ENCODE data around the gene AHRR.
A peak's percentile ranks its signal among the peaks of the same experiment; 100 is the strongest.
"Not testable (repeated sequence)": the region's sequence is repeated elsewhere in the genome, so short reads cannot be mapped to it uniquely, and the experiment has no call there.

The AHRR gene

GRCh38 chr5:411728-412127 is 90.2 kb downstream of the AHRR start:
- TF ChIP-seq, protein P1, sequence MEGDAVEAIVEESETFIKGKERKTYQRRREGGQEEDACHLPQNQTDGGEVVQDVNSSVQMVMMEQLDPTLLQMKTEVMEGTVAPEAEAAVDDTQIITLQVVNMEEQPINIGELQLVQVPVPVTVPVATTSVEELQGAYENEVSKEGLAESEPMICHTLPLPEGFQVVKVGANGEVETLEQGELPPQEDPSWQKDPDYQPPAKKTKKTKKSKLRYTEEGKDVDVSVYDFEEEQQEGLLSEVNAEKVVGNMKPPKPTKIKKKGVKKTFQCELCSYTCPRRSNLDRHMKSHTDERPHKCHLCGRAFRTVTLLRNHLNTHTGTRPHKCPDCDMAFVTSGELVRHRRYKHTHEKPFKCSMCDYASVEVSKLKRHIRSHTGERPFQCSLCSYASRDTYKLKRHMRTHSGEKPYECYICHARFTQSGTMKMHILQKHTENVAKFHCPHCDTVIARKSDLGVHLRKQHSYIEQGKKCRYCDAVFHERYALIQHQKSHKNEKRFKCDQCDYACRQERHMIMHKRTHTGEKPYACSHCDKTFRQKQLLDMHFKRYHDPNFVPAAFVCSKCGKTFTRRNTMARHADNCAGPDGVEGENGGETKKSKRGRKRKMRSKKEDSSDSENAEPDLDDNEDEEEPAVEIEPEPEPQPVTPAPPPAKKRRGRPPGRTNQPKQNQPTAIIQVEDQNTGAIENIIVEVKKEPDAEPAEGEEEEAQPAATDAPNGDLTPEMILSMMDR (IDR thresholded peaks at IDR 0.05; ENCODE audit: low read length): no peak
- TF ChIP-seq EZH2 (IDR thresholded peaks at IDR 0.05; ENCODE audit: borderline replicate concordance, low read length): no peak

DNA sequence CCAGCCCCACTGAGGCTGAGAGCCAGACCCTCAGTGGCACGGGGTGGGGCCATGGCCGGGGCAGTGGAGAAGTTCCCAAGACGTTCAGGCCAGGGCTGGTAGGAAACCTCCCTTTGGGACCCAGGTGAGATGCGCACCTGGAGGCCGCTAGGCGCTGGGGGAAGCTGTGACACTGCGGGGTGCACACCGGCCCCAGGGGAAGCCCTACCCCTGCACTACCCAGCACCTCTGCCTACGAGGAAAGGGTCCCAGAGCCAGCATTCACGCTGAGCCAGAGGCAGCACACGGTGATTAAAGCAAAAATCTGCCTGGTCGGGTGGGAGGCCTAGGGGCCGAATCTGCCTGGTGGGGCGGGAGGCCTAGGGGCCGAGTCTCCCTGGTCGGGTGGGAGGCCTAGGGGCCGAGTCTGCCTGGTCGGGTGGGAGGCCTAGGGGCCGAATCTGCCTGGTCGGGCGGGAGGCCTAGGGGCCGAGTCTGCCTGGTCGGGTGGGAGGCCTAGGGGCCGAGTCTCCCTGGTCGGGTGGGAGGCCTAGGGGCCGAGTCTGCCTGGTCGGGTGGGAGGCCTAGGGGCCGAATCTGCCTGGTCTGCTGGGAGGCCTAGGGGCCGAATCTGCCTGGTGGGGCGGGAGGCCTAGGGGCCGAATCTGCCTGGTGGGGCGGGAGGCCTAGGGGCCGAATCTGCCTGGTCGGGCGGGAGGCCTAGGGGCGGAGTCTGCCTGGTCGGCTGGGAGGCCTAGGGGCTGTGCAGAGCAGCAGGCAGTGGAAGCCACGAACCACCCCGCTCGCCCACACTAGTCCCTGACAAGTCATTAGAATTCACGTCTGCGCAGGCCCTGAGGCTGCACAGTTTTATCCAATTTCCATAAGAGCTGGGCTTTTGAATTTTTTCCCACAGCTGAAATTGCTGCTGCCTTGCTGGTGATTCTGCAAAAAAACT is 93.7 kb downstream of the AHRR start:
- not testable (repeated sequence) for H3F3A ChIP-seq (ENCODE audit: insufficient read depth, low read length); H2AFZ ChIP-seq (ENCODE audit: low read length); H3K9me2 ChIP-seq (ENCODE audit: low read depth, low read length); H3K27me3 ChIP-seq (ENCODE audit: insufficient read depth, low read length); H3K36me3 ChIP-seq (ENCODE audit: insufficient read depth, low read length); H3K79me2 ChIP-seq (ENCODE audit: insufficient read depth, low read length); H4K20me1 ChIP-seq (ENCODE audit: insufficient read depth, low read length); H3K4me3 ChIP-seq (ENCODE audit: low read depth, low read length, poor library complexity, severe bottlenecking); H3K9me3 ChIP-seq (ENCODE audit: low read length)
- H3K9ac ChIP-seq (ENCODE audit: low read length): peak overlapping the region; percentile 54
- peak overlapping the region; percentile 9; the same call in 1 of the 2 replicates for H3K4me2 ChIP-seq (ENCODE audit: low read length)
- peak overlapping the region; percentile 80 for H3K27ac ChIP-seq (ENCODE audit: low read depth, low read length, poor library complexity, severe bottlenecking)
- peaks cover 73% of the 10 kb centered on the region for H3K4me1 ChIP-seq (ENCODE audit: insufficient read depth, low read length, severe bottlenecking)

More at GRCh38 chr5:411728-412127, 90.2 kb downstream of the AHRR start:
- H3K9ac ChIP-seq (ENCODE audit: low read length): no peak overlapping the region
- H3K27me3 ChIP-seq (ENCODE audit: insufficient read depth, low read length): no peaks in the 10 kb centered on the region
- H3K27ac ChIP-seq (ENCODE audit: low read depth, low read length, poor library complexity, severe bottlenecking): no peak overlapping the region
- no peaks in the 10 kb centered on the region for H4K20me1 ChIP-seq (ENCODE audit: insufficient read depth, low read length)
- no peaks in the 10 kb centered on the region; the same call in 1 of the 2 replicates for H3K36me3 ChIP-seq (ENCODE audit: insufficient read depth, low read length)
- no peak overlapping the region for H3K4me3 ChIP-seq (ENCODE audit: low read depth, low read length, poor library complexity, severe bottlenecking)
- no peaks in the 10 kb centered on the region for H3K9me3 ChIP-seq (ENCODE audit: low read length)
- peaks cover 60% of the 10 kb centered on the region for H3K4me1 ChIP-seq (ENCODE audit: insufficient read depth, low read length, severe bottlenecking)
- no peak overlapping the region for H3K4me2 ChIP-seq (ENCODE audit: low read length)
- no peaks in the 10 kb centered on the region for H3K79me2 ChIP-seq (ENCODE audit: insufficient read depth, low read length)
- no peak overlapping the region for H2AFZ ChIP-seq (ENCODE audit: low read length)
- no peaks in the 10 kb centered on the region for H3F3A ChIP-seq (ENCODE audit: insufficient read depth, low read length)
- H3K9me2 ChIP-seq (ENCODE audit: low read depth, low read length): no peaks in the 10 kb centered on the region

- Histone ChIP-seq H3K9me3 (ENCODE audit: low read length) (no peaks in the 10 kb centered on the region), H3K4me3 (ENCODE audit: low read depth, low read length, poor library complexity, severe bottlenecking) (no peak overlapping the region), H3K4me2 (ENCODE audit: low read length) (peak overlapping the region; percentile 9; the same call in 1 of the 2 replicates), H3K9ac (ENCODE audit: low read length) (peak overlapping the region; percentile 54; the same call in 1 of the 2 replicates), H3K27ac (ENCODE audit: low read depth, low read length, poor library complexity, severe bottlenecking) (peak overlapping the region; percentile 80), H4K20me1 (ENCODE audit: insufficient read depth, low read length) (no peaks in the 10 kb centered on the region), H3K36me3 (ENCODE audit: insufficient read depth, low read length) (no peaks in the 10 kb centered on the region), H2AFZ (ENCODE audit: low read length) (no peak overlapping the region), H3F3A (ENCODE audit: insufficient read depth, low read length) (no peaks in the 10 kb centered on the region), H3K79me2 (ENCODE audit: insufficient read depth, low read length) (no peaks in the 10 kb centered on the region), H3K9me2 (ENCODE audit: low read depth, low read length) (no peaks in the 10 kb centered on the region), H3K4me1 (ENCODE audit: insufficient read depth, low read length, severe bottlenecking) (peaks cover 71% of the 10 kb centered on the region), H3K27me3 (ENCODE audit: insufficient read depth, low read length) (no peaks in the 10 kb centered on the region)
- TF ChIP-seq, protein P1 (IDR thresholded peaks at IDR 0.05; ENCODE audit: low read length): no peak
- TF ChIP-seq EZH2 (IDR thresholded peaks at IDR 0.05; ENCODE audit: borderline replicate concordance, low read length): no peak
Observed at GRCh38 chr5:415928-416635, 94.6 kb downstream of the AHRR start.
